ENCODE measurements around the gene LAGE3.
A peak's percentile ranks its signal among the peaks of the same experiment; 100 is the strongest.

LAGE3 gene, protein sequence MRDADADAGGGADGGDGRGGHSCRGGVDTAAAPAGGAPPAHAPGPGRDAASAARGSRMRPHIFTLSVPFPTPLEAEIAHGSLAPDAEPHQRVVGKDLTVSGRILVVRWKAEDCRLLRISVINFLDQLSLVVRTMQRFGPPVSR

DNA sequence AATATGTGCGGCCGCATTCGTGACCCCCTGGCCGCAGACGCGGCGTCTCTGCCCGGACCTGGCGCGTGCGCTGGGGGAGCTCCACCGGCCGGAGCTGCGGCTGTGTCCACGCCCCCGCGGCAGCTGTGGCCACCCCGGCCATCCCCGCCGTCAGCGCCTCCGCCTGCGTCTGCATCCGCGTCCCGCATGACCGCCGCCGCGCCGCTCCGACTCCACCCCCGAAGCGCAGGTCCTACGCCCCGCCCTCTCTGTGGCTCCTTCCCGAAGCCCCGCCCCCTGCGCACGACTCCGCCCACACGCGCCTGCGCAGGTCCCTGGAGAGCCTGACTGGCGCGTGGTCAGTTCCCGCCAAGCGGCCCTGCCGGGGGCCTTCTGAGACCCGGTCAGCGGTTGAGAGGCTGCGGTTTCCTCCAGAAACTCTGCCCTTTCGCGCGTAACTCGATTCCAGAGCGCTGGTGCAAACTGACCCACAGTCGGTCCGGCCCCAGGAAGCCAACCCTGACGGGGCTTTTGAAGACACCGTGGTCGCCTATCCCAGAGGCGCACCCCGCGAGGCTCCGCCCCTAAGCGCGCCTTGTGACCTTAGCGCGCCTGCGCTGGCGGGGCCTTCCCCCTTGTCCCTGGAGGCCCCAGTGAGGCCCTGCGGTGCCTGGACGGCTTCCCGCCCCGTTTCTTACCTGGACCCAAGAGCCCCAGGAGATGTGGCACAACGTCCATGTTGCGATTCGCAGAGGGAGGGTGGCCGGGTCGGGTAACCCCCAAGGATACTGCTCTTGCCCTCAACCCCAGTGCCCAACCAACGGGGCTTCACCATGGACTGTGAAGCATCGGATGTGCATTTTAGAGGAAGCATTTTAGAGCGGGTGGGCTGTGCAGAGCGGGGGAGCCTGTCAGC is at the start of gene LAGE3:
Gene LAGE3 (minus strand): TSS at position 554 of the 895 bp plus-strand sequence. CDS start 366 bp downstream, at position 188.
- peak; percentile 85 for DNase-seq (ENCODE audit: low spot score)

DNA sequence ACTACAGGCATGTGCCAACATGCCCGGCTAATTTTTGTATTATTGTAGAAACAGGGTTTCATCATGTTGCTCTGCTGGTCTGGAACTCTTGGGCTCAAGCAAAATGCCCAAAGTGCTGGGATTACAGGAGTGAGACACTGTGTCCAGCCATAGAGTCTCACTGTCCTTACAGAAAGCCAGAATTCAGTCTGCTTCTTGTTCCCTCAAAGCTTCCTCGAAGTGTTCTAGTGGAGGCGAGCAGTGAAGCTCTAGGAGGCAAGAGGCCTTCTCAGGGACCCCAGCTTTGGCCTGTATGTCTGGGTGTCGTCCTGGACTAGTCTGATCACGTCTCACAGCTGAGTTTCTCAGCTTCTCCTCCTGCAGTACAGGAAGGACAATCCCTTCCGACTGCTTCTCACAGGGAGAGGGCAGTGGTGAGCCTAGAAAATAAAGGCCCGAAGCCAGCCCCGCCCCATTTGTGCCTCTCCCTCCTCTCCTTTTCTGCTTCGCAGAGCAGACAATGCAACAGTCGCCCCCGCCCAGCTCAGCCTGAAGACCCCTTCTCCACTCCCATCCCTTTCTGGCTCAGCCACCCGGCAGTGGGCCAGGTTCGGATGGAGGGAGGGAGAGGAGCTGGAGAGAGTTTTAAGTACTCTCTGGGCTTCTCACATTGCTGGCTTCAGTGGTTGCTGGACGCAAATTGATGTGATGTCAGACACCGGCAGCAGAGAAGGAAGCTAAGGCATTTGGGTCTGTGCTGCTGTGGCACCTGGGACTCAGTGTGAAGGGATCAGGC is 48.0 kb upstream of the LAGE3 start:
- DNase-seq (ENCODE audit: low spot score): peak; percentile 55

GRCh38 chrX:154525606-154526490 is 46.8 kb upstream of the LAGE3 start:
- DNase-seq (ENCODE audit: low spot score): no peak

DNA sequence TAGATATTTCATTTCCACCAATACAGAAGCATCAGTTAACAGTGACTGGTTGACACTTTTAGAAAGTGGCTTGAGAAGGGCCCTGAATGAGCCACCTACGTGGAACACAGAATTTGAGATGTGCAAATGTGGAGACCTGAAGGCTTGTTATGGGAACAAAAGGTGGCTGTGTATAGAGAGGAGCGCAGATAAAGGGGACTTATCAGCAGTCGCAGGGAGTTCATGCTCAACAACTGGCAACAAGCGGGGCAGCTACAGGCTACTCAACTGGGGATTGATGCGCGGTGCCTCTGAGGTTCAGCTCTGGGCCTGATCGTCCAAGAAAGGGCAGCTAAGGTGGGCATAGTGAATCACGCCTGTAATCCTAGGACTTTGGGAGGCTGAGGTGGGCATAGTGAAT is 40.3 kb upstream of the LAGE3 start:
- no peak for DNase-seq (ENCODE audit: low spot score)

- no peak for DNase-seq (ENCODE audit: low spot score)
Observed at GRCh38 chrX:154517101-154517781, 38.2 kb upstream of the LAGE3 start.

DNA sequence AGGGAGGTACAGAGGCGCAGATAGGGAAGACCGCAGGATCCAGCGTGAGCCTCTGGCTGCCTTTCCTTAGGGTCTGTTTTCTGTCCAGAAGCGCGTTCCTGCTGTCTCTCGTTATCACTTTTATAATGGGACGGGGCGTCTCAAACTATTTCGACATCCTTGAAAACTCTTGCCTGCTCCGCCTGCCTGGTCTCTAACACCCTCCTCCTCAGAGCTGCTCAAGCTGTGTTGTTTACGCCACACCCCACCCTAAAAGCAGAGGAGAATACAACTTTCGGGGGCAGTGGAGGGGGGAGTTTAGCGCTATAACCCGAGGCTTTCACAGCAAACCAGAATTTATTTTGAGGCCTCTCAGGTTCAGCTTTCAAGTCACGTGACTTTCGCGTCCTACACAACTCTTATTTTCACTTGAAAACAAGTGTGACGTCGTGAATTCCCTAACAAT is 37.6 kb upstream of the LAGE3 start:
- DNase-seq (ENCODE audit: low spot score): no peak

- peak; percentile 72 for DNase-seq (ENCODE audit: low spot score)
Observed at GRCh38 chrX:154515966-154516655, 37.0 kb upstream of the LAGE3 start, which contains the start of gene FAM3A. TSS of gene FAM3A (minus strand) at chrX:154516232. CDS start at chrX:154515772, 460 bp downstream.

- no peak for DNase-seq (ENCODE audit: low spot score)
Observed at GRCh38 chrX:154515090-154515965, 36.2 kb upstream of the LAGE3 start.

DNA sequence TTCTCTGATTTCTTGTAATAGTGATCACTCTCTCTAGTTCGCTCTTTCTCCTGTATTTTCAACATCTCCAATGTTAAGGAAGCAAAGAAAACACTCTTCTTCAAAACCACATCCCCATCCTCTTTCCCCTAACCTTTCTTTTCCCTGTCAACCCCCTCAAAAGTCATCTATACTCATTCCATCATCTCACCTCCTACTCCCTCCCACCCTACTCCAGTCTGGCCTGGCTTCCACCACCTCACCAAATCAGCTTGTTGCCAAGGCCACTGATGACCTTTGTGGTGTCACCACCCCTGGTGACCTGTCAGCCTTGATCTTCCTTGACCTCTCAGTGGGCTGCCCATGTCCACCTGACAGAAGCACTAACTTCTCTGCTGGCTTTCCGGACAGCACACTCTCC is 34.6 kb upstream of the LAGE3 start:
- no peak for DNase-seq (ENCODE audit: low spot score)

- no peak for DNase-seq (ENCODE audit: low spot score)
Observed at GRCh38 chrX:154512879-154513553, 33.9 kb upstream of the LAGE3 start.

GRCh38 chrX:154511761-154512160 is 32.7 kb upstream of the LAGE3 start:
- no peak for DNase-seq (ENCODE audit: low spot score)

DNA sequence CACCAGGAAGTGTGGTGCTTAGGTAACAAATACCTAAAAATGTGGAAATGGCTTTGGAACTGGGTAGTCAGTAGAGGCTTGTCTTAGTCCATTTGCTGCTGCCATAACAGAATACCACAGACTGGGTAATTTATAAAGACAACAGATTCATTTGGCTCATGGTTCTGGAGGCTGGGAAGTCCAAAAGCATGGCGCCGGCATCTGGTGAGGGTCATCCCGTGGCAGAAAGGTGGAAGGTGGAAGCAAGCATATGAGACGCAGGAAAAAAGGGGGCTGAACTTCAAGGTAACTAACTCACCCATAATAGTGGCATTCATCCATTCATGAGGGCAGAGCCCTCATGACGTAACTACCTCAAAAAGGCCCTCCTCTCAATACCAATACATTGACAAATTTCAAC is 30.4 kb upstream of the LAGE3 start:
- no peak for DNase-seq (ENCODE audit: low spot score)

DNA sequence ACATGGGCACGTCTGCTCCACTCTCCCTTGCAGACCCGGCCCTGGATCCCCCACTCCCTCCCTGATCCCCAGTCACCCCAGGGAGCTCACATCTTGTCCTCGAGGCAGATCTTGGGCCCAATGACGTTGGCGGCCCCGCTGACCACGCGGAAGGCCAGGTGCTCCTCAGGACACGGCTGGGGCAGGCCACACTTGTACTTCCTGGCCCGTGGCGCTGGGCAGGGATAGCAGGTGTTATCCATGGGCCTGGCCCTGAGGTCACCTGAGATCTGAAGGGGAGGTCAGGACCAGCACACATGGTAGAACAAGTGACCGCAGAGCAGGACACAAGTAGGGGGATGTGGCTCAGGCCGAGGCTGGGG is 29.3 kb upstream of the LAGE3 start:
- DNase-seq (ENCODE audit: low spot score): no peak

DNA sequence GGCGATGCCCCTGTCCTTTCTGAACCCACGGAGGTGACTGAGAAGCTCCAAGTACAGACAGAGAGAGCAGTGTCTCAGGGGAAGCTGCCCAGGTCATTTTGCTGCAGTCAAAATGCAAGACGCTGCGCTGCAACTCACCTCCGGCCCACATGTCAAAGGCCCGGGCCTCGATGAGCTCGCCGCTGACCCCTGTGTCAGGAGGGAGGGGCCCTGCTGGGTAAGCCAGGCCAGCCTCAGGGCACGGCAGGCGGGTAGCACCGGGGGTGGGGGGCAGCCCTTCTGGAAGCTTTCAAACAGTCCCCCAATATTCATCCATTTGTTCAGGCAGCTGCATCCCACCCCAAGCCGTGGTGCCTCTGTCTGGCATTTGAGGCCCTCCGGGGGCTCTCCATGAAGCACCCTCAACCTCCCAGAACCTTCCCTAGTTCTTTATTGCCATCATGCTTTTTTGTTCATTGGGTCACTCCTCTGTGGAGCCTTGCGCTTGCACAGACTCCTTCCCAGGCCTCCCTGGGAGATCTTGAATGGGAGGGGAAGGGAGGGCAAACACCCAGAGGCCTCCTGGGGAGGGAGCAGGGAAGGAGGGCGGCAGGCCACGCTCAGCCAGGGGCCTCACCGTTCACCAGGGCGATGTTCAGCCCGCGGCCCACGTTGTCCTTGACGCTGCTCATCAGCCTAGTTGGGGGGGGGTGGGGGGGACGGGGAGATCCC is 28.7 kb upstream of the LAGE3 start:
- no peak for DNase-seq (ENCODE audit: low spot score)

DNA sequence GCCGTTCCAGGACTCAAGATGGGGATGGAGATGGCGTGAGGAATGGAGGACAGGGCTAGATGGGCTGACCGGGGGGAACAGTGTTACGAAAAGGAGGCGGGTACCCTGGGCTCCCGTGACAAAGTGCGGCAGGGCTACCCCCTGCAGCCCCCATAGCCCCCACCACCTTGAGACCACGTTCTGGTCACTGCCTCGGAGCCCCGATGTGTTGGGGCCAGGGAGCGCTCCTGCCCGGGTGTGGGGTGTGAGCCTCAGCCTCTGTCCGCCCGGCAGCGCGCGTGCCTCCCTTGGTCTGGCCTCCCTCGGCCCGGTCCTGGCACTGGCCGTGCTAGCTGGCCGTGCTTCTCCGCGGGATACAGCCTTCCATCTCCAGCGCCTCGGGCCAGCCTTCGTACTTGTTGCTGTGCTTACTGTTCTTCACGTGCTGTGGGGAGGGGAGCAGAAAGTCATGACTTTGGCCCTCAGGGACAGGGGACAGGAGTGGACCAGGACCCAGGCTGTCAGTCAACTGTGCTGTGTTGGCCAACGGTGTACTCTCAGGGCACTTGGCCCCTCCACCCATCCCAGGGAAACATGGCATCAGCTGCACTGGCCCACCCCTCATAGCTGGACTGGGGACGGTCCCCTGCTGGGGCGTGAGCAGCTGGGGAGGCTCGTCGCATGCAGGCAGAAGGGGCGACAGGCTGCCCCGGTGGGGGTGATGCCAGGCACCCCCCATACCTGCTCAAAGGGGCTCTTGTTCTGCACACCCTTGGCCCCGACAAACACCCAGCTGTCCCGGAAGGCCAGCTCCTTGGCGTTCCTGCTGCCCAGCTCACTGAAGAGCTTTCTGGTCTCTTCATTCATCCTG is 27.6 kb upstream of the LAGE3 start:
- DNase-seq (ENCODE audit: low spot score): no peak

DNA sequence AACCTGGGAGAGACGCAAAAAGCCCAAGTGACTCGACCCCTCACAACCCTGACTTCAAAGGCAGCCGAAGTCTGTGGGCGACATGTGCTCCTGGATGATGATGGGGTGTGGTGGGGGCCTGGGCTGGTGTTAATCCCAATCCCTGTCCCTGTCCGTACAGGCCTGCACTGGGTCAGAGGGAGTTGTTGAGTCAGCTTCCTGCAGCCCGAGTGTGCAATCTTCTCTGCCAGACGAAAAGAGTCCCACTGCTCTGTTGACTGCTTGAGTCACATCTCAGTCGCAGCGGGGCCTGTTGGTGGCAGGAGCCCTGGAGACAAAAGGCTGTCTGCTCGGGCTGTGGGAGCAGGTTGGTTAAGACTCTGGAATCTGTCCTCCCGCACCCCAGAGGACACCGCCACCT is 26.7 kb upstream of the LAGE3 start:
- DNase-seq (ENCODE audit: low spot score): no peak

- DNase-seq (ENCODE audit: low spot score): no peak
Observed at GRCh38 chrX:154502989-154503388, 23.9 kb upstream of the LAGE3 start.
